Retinal pigment epithelial cell (primary cell): ENCODE data around the gene EI24.
A peak's percentile ranks its signal among the peaks of the same experiment; 100 is the strongest.

Experiments used
- DNase-seq: peaks from one replicate; pipeline ENCODE4 v3.0.0-alpha.2; 2010; ENCODE audit warnings: low read depth
- H3K4me3 ChIP-seq: 2 replicates; pipeline ENCODE4 v1.5.1; 2011; ENCODE audit warnings: mild to moderate bottlenecking, low read length, control low read depth, moderate library complexity
- TF ChIP-seq, protein P1 (sequence below): conservative IDR thresholded peaks from 2 replicates; pipeline ENCODE4 v1.5.1; 2011; ENCODE audit warnings: low read depth, low read length, control low read depth, inconsistent platforms

Gene EI24

GRCh38 chr11:125605417-125605816 lies 36.1 kb downstream of the EI24 start:
- no peak overlapping the region for H3K4me3 ChIP-seq
- DNase-seq: no peak
- TF ChIP-seq, protein P1, sequence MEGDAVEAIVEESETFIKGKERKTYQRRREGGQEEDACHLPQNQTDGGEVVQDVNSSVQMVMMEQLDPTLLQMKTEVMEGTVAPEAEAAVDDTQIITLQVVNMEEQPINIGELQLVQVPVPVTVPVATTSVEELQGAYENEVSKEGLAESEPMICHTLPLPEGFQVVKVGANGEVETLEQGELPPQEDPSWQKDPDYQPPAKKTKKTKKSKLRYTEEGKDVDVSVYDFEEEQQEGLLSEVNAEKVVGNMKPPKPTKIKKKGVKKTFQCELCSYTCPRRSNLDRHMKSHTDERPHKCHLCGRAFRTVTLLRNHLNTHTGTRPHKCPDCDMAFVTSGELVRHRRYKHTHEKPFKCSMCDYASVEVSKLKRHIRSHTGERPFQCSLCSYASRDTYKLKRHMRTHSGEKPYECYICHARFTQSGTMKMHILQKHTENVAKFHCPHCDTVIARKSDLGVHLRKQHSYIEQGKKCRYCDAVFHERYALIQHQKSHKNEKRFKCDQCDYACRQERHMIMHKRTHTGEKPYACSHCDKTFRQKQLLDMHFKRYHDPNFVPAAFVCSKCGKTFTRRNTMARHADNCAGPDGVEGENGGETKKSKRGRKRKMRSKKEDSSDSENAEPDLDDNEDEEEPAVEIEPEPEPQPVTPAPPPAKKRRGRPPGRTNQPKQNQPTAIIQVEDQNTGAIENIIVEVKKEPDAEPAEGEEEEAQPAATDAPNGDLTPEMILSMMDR: no peak

- DNase-seq: no peak
- H3K4me3 ChIP-seq: no peak overlapping the region
- TF ChIP-seq, protein P1: no peak
These were observed 40.3 kb downstream of the EI24 start for GRCh38 chr11:125609545-125609944.

- H3K4me3 ChIP-seq: no peak overlapping the region
- TF ChIP-seq, protein P1: no peak
- no peak for DNase-seq
These were observed 49.1 kb downstream of the EI24 start for GRCh38 chr11:125618383-125618782.

GRCh38 chr11:125621995-125622394 lies 52.7 kb downstream of the EI24 start:
- no peak overlapping the region for H3K4me3 ChIP-seq
- TF ChIP-seq, protein P1: no peak
- DNase-seq: peak; percentile 10

GRCh38 chr11:125623064-125623463 lies 53.8 kb downstream of the EI24 start:
- no peak for DNase-seq
- TF ChIP-seq, protein P1: no peak
- H3K4me3 ChIP-seq: no peak overlapping the region

DNA sequence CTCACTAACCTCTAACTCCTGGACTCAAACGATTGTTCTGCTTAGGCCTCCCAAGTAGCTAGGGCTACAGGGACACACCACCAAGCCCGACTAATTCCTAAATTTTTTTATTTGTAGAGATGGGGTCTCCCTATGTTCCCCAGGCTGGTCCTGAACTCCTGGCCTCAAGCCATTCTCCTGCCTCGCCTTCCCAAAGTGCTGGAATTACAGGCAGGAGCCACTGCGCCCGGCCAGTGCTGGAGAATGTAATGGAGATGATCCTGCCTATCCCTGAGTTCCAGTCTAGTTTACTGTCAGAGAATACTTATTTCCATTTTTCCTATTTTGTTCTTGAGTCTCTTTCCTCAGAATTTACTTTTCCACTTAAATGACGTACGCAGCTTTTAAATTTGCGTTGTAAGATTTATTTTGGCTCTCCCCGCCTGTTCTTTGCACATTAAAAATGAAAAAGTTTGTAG lies 55.5 kb downstream of the EI24 start, which contains the start of gene CHEK1:
TSS of gene CHEK1 (plus strand) at position 408 of the 458 bp plus-strand sequence. CDS start 1,606 bp downstream, outside the sequence.
- H3K4me3 ChIP-seq: peak within 1 kb of the TSS; percentile 86

GRCh38 chr11:125625225-125625629 lies 56.0 kb downstream of the EI24 start:
- TF ChIP-seq, protein P1: no peak
- DNase-seq: no peak
- peak overlapping the region; percentile 86 for H3K4me3 ChIP-seq

More for the DNA sequence above, 55.5 kb downstream of the EI24 start, which contains the start of gene CHEK1:
- TF ChIP-seq, protein P1: no peak
- no peak for DNase-seq
